Vagina (tissue), 2 donors: ENCODE data around the gene CHMP2A.

ENCODE experiments used
- POLR2A ChIP-seq, 2 donors: fragments of 450-650 bp; IDR thresholded peaks; one replicate each; pipeline ENCODE4 v1.6.1; 2017; ENCODE audit warnings: antibody characterized with exemption in 2 of 2, mild to moderate bottlenecking in 2 of 2, moderate library complexity in 2 of 2
- TF ChIP-seq, protein P1 (sequence below), 3 experiments: fragments of 450-650 bp in 2 of 3; fragments of 200-600 bp in 1 of 3; sonication (generic) in 1 of 3; IDR thresholded peaks; one replicate each; pipeline ENCODE4 v1.5.1; 2017 to 2019; ENCODE audit warnings: antibody characterized with exemption in 3 of 3, mild to moderate bottlenecking in 2 of 3, moderate library complexity in 2 of 3

DNA sequence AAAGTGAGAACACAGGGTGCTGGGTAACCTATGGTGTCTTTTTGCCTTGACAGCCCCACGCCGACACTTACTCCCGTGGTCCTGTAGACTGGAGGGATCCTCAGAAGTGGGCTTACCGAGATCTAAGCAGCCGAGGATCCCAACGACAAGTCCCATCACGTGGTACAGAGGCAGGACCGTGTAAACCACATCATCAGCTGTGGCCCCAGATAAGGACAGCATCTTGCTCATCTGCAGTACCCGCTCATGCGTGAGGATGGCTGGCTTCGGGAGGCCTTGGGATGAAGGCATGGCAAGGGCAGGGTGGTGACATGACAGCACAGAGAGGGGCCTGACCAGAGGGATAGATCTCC is 45.2 kb downstream of the CHMP2A start:
- TF ChIP-seq, protein P1, sequence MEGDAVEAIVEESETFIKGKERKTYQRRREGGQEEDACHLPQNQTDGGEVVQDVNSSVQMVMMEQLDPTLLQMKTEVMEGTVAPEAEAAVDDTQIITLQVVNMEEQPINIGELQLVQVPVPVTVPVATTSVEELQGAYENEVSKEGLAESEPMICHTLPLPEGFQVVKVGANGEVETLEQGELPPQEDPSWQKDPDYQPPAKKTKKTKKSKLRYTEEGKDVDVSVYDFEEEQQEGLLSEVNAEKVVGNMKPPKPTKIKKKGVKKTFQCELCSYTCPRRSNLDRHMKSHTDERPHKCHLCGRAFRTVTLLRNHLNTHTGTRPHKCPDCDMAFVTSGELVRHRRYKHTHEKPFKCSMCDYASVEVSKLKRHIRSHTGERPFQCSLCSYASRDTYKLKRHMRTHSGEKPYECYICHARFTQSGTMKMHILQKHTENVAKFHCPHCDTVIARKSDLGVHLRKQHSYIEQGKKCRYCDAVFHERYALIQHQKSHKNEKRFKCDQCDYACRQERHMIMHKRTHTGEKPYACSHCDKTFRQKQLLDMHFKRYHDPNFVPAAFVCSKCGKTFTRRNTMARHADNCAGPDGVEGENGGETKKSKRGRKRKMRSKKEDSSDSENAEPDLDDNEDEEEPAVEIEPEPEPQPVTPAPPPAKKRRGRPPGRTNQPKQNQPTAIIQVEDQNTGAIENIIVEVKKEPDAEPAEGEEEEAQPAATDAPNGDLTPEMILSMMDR (IDR thresholded peaks at IDR 0.05), result no peak
- TF ChIP-seq POLR2A (IDR thresholded peaks at IDR 0.05), result no peak
